ENCODE data around the gene P3H3. TPM values are rescaled to one million over a fixed set of nuclear protein-coding genes. Genes with fewer than 3 reads are reported as not detected.

The P3H3 gene
- polyA plus RNA-seq, 4 donors = 27.5 to 80.9 (median 33.6) TPM

GRCh38 chr12:6842075-6842474, 13.9 kb downstream of the P3H3 start:
- DNase-seq (ENCODE audit: low read depth in 4 of 4, low spot score in 3 of 4) = no peak

DNA sequence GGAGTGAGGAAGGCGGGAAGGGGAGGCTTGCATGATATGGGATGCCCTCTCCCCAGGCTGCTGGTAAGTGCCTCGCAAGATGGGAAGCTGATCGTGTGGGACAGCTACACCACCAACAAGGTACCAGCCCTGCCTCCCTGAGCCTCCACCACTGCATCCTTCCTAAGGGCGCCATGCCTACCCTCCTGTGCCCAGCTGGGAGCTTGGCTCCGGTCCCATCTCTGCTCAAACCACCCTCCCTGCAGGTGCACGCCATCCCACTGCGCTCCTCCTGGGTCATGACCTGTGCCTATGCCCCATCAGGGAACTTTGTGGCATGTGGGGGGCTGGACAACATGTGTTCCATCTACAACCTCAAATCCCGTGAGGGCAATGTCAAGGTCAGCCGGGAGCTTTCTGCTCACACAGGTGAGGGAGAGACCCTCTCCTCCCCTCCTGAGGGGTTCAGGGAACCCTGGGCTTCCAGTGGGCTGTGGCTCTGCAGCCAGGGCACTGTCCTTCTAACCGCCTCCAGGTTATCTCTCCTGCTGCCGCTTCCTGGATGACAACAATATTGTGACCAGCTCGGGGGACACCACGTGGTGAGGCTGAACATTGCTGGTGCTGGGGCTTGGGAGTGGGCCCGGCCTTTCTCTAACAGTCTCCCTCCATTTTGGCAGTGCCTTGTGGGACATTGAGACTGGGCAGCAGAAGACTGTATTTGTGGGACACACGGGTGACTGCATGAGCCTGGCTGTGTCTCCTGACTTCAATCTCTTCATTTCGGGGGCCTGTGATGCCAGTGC, 15.1 kb downstream of the P3H3 start:
- DNase-seq (ENCODE audit: low read depth in 4 of 4, low spot score in 3 of 4) = no peak

GRCh38 chr12:6845395-6845794, 17.2 kb downstream of the P3H3 start:
- no peak for DNase-seq (ENCODE audit: low read depth in 4 of 4, low spot score in 3 of 4)

- no peak for DNase-seq (ENCODE audit: low read depth in 4 of 4, low spot score in 3 of 4)
Observed at GRCh38 chr12:6846316-6846869, 18.2 kb downstream of the P3H3 start.

- DNase-seq (ENCODE audit: low read depth in 4 of 4, low spot score in 3 of 4) = no peak
Observed at GRCh38 chr12:6847676-6848075, 19.5 kb downstream of the P3H3 start.

DNA sequence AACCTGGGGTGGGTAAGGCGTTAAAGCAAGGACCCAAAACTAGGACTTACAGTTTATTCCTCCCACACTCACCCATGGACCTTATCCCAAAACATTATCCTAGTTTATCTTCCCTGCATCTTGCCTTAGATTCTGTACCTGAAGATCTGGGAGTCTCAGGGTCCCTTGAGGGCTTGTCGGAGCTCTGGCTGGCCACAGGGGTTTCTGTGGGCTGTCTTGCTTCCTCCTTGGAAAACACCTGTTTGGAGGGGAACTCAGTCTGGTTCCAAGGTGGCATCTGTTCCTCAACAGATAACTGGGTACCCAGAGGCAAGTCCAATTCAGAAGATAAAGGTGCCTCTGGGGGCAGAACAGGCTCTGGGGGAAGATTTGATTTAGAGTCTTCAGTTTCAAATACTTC, 21.2 kb downstream of the P3H3 start:
- no peak for DNase-seq (ENCODE audit: low read depth in 4 of 4, low spot score in 3 of 4)

- DNase-seq (ENCODE audit: low read depth in 4 of 4, low spot score in 3 of 4) = no peak
Observed at GRCh38 chr12:6849976-6850560, 21.9 kb downstream of the P3H3 start.

GRCh38 chr12:6850796-6851152, 22.6 kb downstream of the P3H3 start:
- no peak for DNase-seq (ENCODE audit: low read depth in 4 of 4, low spot score in 3 of 4)

- DNase-seq (ENCODE audit: low read depth in 4 of 4, low spot score in 3 of 4) = peak in 2 of 4 donors; percentile 90 to 93
Observed at GRCh38 chr12:6851153-6851920, 23.1 kb downstream of the P3H3 start, which contains the start of gene CDCA3. CDCA3 (minus strand) TSS chr12:6851286; CDS start chr12:6850952, 334 bp downstream.

DNA sequence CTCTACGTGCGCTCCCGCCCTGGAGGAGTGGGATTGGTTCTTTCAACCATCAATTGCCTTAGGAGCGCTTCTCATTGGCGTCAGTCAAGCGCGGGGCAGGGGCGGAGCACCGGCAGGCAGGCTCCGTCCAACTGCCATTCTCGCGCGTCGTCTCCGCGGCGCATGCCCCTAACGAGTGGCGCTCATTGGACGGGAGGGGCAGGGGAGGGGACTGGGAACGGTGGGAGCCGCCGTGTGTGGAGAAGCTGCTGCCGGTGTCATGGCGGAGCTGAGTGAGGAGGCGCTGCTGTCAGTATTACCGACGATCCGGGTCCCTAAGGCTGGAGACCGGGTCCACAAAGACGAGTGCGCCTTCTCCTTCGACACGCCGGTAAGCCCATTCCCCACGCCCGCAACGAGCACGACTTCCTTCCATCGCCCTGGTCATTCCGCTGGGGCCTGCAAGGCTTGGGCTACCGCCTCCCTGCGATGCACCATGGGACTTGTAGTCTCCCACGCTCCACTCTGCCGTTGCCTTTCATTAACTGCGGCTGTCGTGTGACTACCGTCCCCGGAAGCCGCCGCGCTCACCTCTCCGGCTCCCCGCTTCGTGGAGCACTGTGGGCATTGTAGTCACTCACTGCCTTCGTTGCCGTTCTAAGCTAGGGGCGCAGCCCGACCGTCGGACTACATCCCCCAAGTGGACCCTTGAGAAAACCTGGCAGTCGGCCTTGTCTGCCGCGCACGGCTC, 23.9 kb downstream of the P3H3 start, which contains the start of gene USP5:
TSS of gene USP5 (plus strand) at position 230 of the 730 bp plus-strand sequence. CDS start at position 260, 30 bp downstream.
- peak; percentile 98 to 99 (median 99) for DNase-seq (ENCODE audit: low read depth in 4 of 4, low spot score in 3 of 4)

DNA sequence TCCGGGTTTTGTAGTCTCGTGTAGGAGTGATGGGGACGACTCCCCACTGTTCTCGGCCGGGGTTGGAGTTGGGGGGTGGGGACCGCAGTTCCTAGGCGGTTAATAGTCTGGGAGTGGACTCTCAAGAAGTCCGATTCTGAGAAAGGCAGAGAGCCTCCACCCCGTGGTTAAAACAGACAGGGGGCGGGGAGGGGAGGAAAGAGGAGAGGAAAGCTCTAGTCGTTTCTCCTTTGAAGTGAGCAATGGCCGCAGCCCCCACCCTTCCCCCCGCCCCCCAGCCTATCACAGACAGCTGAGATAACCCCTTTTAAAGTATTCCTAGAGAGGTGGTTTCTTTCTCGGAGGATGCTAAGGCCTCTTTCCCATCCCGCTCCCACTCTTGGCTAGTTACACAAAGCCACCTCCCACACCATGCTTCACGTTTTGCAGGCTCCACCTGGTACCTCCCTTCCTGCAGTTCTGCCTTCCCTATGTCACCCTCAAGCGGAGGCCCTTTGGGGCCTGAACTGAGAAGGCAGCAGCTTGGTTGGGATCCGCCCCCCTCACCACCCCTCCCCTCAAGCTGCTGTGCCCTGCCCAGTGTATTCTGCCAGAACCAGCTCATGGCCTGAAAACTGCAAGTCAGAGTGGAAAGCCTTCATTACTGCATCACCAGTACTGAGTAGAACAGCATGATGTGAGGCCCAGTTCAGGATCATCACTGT, 24.6 kb downstream of the P3H3 start:
- no peak for DNase-seq (ENCODE audit: low read depth in 4 of 4, low spot score in 3 of 4)

DNA sequence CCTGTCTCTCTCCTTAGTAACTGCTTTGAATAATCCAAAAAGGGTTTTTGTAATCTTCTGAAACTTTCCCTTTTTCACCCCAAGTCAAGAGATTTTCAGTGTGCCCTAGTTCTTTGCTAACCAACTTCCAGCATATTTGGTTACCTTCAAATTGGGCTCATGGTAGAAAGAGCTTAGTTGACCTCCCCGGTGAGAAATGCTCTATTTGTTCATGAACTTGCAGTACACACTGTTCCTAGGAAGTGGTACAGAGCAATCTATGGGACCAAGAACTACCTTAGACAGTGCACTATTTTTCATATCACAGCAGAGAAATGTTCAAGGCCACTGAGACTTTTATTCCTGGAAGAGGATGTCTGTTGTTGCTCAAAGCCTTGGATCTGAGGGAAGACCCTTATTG, 25.4 kb downstream of the P3H3 start:
- DNase-seq (ENCODE audit: low read depth in 4 of 4, low spot score in 3 of 4) = no peak

GRCh38 chr12:6854036-6854435, 25.8 kb downstream of the P3H3 start:
- no peak for DNase-seq (ENCODE audit: low read depth in 4 of 4, low spot score in 3 of 4)

GRCh38 chr12:6855322-6855721, 27.1 kb downstream of the P3H3 start:
- no peak for DNase-seq (ENCODE audit: low read depth in 4 of 4, low spot score in 3 of 4)

DNA sequence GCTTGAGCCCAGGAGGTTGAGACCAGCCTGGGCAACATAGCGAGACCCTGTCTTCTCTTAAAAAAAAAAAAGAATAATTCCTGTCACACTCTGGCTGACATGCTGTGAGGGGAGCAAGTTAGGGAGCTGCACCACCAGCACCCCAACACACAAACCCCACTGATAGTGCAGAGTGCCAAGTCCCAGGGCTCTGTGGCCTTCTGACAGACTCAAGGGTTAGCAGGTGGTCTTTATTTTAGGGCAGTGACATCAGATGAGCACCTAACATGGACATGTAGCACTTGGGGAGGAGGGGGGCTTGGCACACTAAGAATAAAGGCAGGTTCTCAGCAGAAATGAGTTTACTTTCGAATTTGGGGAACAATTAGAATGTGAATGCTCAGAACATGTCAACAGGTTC, 30.6 kb downstream of the P3H3 start:
- no peak for DNase-seq (ENCODE audit: low read depth in 4 of 4, low spot score in 3 of 4)

- DNase-seq (ENCODE audit: low read depth in 4 of 4, low spot score in 3 of 4) = no peak
Observed at GRCh38 chr12:6860116-6860515, 31.9 kb downstream of the P3H3 start.

DNA sequence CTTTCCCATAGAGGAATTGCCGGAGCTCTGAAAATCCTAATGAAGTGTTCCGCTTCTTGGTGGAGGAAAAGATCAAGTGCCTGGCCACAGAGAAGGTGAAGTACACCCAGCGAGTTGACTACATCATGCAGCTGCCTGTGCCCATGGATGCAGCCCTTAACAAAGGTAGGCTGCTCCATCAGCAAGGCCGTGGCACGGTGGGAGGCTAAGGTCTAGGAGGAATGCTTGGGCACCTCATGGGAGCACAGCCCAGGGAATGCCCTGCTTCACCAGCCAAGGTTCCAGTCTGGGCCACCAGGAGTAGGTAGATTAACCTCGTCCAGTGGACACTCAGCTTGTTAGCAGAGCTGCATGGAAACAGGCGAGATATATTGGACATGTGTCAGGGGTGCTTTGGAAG, 32.7 kb downstream of the P3H3 start:
- DNase-seq (ENCODE audit: low read depth in 4 of 4, low spot score in 3 of 4) = no peak

GRCh38 chr12:6861391-6861790, 33.2 kb downstream of the P3H3 start:
- DNase-seq (ENCODE audit: low read depth in 4 of 4, low spot score in 3 of 4) = no peak

- no peak for DNase-seq (ENCODE audit: low read depth in 4 of 4, low spot score in 3 of 4)
Observed at GRCh38 chr12:6863033-6863432, 34.8 kb downstream of the P3H3 start.
